Measurements from ENCODE around the gene KIF4B.
A peak's percentile ranks its signal among the peaks of the same experiment; 100 is the strongest.

KIF4B gene

DNA sequence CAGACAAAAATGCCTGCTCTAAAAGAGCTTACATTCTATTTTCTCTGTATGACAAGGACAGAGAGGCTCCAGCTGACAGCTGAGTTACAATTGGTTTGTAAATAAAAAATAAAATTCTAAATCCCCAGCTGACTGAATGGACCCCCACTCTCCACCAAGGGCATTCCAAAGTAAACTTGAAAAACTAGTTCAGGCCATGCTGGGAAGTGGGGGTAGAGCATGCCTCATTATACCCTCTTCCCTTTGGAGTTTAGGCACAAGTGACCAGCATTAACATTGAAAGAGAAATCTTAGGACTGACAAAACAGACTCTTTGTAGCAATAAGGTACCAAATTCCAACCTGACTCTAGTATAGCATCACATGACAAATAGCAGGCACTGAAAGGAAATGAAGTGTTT, 31.0 kb downstream of the KIF4B start:
- H3K27me3 Mint-ChIP-seq (ENCODE audit: low read depth, poor library complexity): peaks cover 79% of the 10 kb centered on the region

GRCh38 chr5:155046591-155046990, 33.0 kb downstream of the KIF4B start:
- Mint-ChIP-seq H3K36me3 (ENCODE audit: low read depth) (no peaks in the 10 kb centered on the region), H3K4me3 (no peak overlapping the region), H3K9me3 (peaks cover 5% of the 10 kb centered on the region), H3K4me1 (no peaks in the 10 kb centered on the region), H3K27ac (no peak overlapping the region), H3K27me3 (ENCODE audit: low read depth, poor library complexity) (peaks cover 90% of the 10 kb centered on the region)
- TF ChIP-seq CTCF (IDR thresholded peaks at IDR 0.05): no peak
- DNase-seq: no peak

More for the DNA sequence above, 31.0 kb downstream of the KIF4B start:
- DNase-seq: no peak
- Mint-ChIP-seq H3K4me3 (no peak overlapping the region), H3K9me3 (peaks cover 5% of the 10 kb centered on the region), H3K4me1 (no peaks in the 10 kb centered on the region), H3K36me3 (ENCODE audit: low read depth) (no peaks in the 10 kb centered on the region), H3K27ac (no peak overlapping the region)
- no peak for TF ChIP-seq CTCF (IDR thresholded peaks at IDR 0.05)

- H3K4me3 Mint-ChIP-seq: no peak overlapping the region
- no peaks in the 10 kb centered on the region for H3K36me3 Mint-ChIP-seq (ENCODE audit: low read depth)
- H3K27ac Mint-ChIP-seq: no peak overlapping the region
- TF ChIP-seq CTCF (IDR thresholded peaks at IDR 0.05): no peak
- H3K9me3 Mint-ChIP-seq: peaks cover 5% of the 10 kb centered on the region
- DNase-seq: no peak
- H3K27me3 Mint-ChIP-seq (ENCODE audit: low read depth, poor library complexity): peaks cover 96% of the 10 kb centered on the region
- peaks cover 5% of the 10 kb centered on the region for H3K4me1 Mint-ChIP-seq
These were observed 34.3 kb downstream of the KIF4B start for GRCh38 chr5:155047818-155048217.

DNA sequence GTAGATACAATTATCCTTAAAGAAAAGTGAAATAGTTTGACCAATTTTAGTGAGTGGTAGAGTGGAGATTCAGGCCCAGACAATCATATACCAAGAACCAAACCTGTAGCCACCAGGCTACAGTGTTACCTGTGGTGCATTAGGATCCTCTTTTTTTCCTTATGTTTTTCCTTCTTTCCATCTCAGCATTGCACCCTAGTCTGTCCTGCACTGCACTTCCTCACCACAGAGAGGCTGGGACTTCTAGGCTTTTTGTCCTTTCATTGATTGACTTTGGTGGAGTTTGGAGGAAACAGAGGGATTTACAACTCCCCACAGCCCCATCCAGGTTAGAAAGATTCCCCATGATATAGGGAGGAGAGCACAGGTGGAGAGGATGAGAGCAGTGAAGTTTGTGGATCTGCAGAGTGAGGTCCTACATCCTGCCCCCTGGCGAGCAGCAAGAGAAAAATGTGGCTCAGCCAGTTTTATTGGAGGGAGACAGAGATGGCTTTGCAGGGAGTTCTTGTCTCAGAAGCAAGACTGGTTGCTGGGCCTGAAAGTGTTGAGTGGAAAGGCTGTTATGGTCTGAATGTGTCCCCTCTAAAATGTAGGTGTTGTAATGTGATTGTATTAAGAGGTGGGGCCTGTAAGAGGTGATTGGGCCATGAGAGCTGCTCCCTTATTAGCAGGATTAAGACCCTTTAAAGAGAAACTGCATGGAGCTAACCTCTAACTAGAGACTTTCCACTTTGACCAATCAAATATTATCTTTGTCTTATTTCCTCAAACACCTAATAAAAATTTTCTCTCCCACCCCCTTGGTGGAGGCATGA, 36.2 kb downstream of the KIF4B start:
- peak; percentile 20 for DNase-seq
- Mint-ChIP-seq H3K27me3 (ENCODE audit: low read depth, poor library complexity) (peaks cover 95% of the 10 kb centered on the region), H3K4me1 (peaks cover 25% of the 10 kb centered on the region), H3K4me3 (no peak overlapping the region), H3K36me3 (ENCODE audit: low read depth) (no peaks in the 10 kb centered on the region), H3K9me3 (peaks cover 5% of the 10 kb centered on the region), H3K27ac (no peak overlapping the region)
- TF ChIP-seq CTCF (IDR thresholded peaks at IDR 0.05): peak; percentile 29

GRCh38 chr5:155050384-155051019, 36.9 kb downstream of the KIF4B start:
- Mint-ChIP-seq H3K4me1 (peaks cover 32% of the 10 kb centered on the region), H3K9me3 (peaks cover 5% of the 10 kb centered on the region), H3K27me3 (ENCODE audit: low read depth, poor library complexity) (peaks cover 95% of the 10 kb centered on the region), H3K27ac (no peak overlapping the region), H3K36me3 (ENCODE audit: low read depth) (no peaks in the 10 kb centered on the region), H3K4me3 (no peak overlapping the region)
- DNase-seq: no peak
- no peak for TF ChIP-seq CTCF (IDR thresholded peaks at IDR 0.05)
